K562 (cell line): ENCODE results near the gene TUBGCP6. TPM values are rescaled to one million over a fixed set of nuclear protein-coding genes. Genes with fewer than 3 reads are reported as not detected.

Source experiments
- CBX8 ChIP-seq: fragments of 200-600 bp; sonication (generic); IDR thresholded peaks from 2 replicates; pipeline ENCODE4 v1.6.1; 2012; ENCODE audit warnings: borderline replicate concordance, mixed run types, low read depth, mild to moderate bottlenecking, moderate library complexity, mixed read lengths, low read length, control low read depth, inconsistent platforms; ENCODE audit not compliant: poor library complexity, severe bottlenecking; ENCODE audit errors: extremely low read depth
- GTF2E2 ChIP-seq: fragments of 200-800 bp; sonication (Bioruptor generic); IDR thresholded peaks from 2 replicates; pipeline ENCODE4 v1.6.1; 2016; ENCODE audit warnings: missing genetic modification characterization, missing compliant biosample characterization
- IRF2 ChIP-seq: sonication (generic); formaldehyde crosslinking; IDR thresholded peaks from 2 replicates; pipeline ENCODE4 v1.8.1; 2022; ENCODE audit warnings: mild to moderate bottlenecking, missing genetic modification reagents
- NFE2 ChIP-seq: IDR thresholded peaks from 2 replicates; pipeline ENCODE4 v1.6.1; 2014; ENCODE audit warnings: antibody characterized with exemption, low read depth
- PHF20 ChIP-seq: fragments of 450-650 bp; IDR thresholded peaks from 2 replicates; pipeline ENCODE4 v1.6.1; 2018; ENCODE audit not compliant: partially characterized antibody
- POLR2G ChIP-seq: fragments of 200-400 bp; formaldehyde crosslinking; IDR thresholded peaks from 2 replicates; pipeline ENCODE4 v1.6.1; 2017; ENCODE audit warnings: low read depth, mild to moderate bottlenecking, antibody characterized with exemption, low read length, moderate library complexity
- PRDM10 ChIP-seq: fragments of 450-650 bp; IDR thresholded peaks from 2 replicates; pipeline ENCODE4 v1.6.1; 2018; ENCODE audit not compliant: partially characterized antibody
- PREB ChIP-seq: sonication (generic); formaldehyde crosslinking; IDR thresholded peaks from 2 replicates; pipeline ENCODE4 v1.8.1; 2023; ENCODE audit warnings: mild to moderate bottlenecking, missing genetic modification reagents
- RBM25 ChIP-seq: fragments of 200-400 bp; formaldehyde crosslinking; IDR thresholded peaks from 2 replicates; pipeline ENCODE4 v1.6.1; 2018; ENCODE audit warnings: low read length, low read depth, moderate library complexity; ENCODE audit not compliant: severe bottlenecking
- SMARCA5 ChIP-seq: fragments of 450-650 bp; IDR thresholded peaks from 2 replicates; pipeline ENCODE4 v1.6.1; 2016
- TCF15 ChIP-seq: fragments of 250-450 bp; sonication (Bioruptor Pico); IDR thresholded peaks from 2 replicates; pipeline ENCODE4 v1.8.0; 2022; ENCODE audit warnings: moderate library complexity, mild to moderate bottlenecking, inconsistent platforms
- ZFP30 ChIP-seq: fragments of 250-450 bp; sonication (Bioruptor Pico); IDR thresholded peaks from 2 replicates; pipeline ENCODE4 v1.8.0; 2022; ENCODE audit warnings: moderate library complexity, mild to moderate bottlenecking, inconsistent platforms, borderline replicate concordance
- ZFX ChIP-seq: sonication (generic); formaldehyde crosslinking; IDR thresholded peaks from 2 replicates; pipeline ENCODE4 v1.8.0; 2022; ENCODE audit warnings: mild to moderate bottlenecking, missing genetic modification reagents, moderate library complexity
- ZMIZ1 ChIP-seq, 2 experiments: fragments of 150-350 bp in 1 of 2; IDR thresholded peaks; 2 replicates each; pipeline ENCODE4 v1.6.1; 2012 to 2016; ENCODE audit warnings: low read depth in 2 of 2, low read length in 2 of 2, mild to moderate bottlenecking in 1 of 2, moderate library complexity in 1 of 2
- ZNF239 ChIP-seq: fragments of 250-450 bp; sonication (Bioruptor Pico); IDR thresholded peaks from 2 replicates; pipeline ENCODE4 v1.4.0; 2020; ENCODE audit warnings: mild to moderate bottlenecking
- ZNF316 ChIP-seq: fragments of 450-650 bp; IDR thresholded peaks from 2 replicates; pipeline ENCODE4 v1.6.1; 2016
- ZNF695 ChIP-seq: fragments of 450-650 bp; formaldehyde crosslinking; IDR thresholded peaks from 2 replicates; pipeline ENCODE4 v1.4.0; 2020; ENCODE audit warnings: mild to moderate bottlenecking, moderate library complexity
- polyA plus RNA-seq, 8 experiments: library from polyadenylated mRNA; depleted of rRNA in 4 of 8; stranded (reverse) in 5 of 8; unstranded in 3 of 8; fragments of >200 nt; fragmentation: Nextera tagmentation in 2 of 8; fragmentation: Illumina TruSeq in 1 of 8; extraction: Ambion mirVana in 2 of 8; extraction: Trizol in 1 of 8; gene quantifications; 2 replicates each; pipeline versions ENCODE4 v1.2.1 to v1.2.3, GENCODE V29; 2011 to 2014; ENCODE audit warnings: inconsistent platforms in 1 of 8, missing spikeins in 1 of 8
- total RNA-seq, 7 experiments: library from RNA; depleted of rRNA in 6 of 7; stranded (reverse); fragments of >200 nt in 6 of 7; fragmentation: Illumina TruSeq in 2 of 7; extraction: Trizol in 2 of 7; gene quantifications; 2 replicates each; pipeline versions ENCODE4 v1.2.1 to v1.2.3, GENCODE V29; 2011 to 2021; ENCODE audit warnings: low replicate concordance in 1 of 7
- TF ChIP-seq, protein P1 (sequence below): sonication (generic); IDR thresholded peaks from 2 replicates; pipeline ENCODE4 v1.6.1; 2016

Gene TUBGCP6
- total and polyA plus RNA-seq, 9 of the 15 experiments (the other 6 are each of a cell fraction or from before 2014, with no cell fraction given): 0.76 to 33.0 (median 10.1) TPM

GRCh38 chr22:50262460-50262911, 17.7 kb upstream of the TUBGCP6 start (continued):
- no peak for TF ChIP-seq ZMIZ1 (IDR thresholded peaks at IDR 0.05; ENCODE audit: low read depth in 2 of 2, low read length in 2 of 2)
- peak; percentile 92 for TF ChIP-seq NFE2
- TF ChIP-seq ZFX (CRISPR knock-in tag): peak; percentile 59
- TF ChIP-seq TCF15 (CRISPR knock-in tag): no peak
- TF ChIP-seq ZFP30 (CRISPR knock-in tag): no peak
- no peak for TF ChIP-seq CBX8
- TF ChIP-seq IRF2: no peak
- TF ChIP-seq GTF2E2: no peak
- TF ChIP-seq POLR2G: peak; percentile 51
- TF ChIP-seq PHF20: peak; percentile 39
- no peak for TF ChIP-seq PRDM10
- TF ChIP-seq, protein P1, sequence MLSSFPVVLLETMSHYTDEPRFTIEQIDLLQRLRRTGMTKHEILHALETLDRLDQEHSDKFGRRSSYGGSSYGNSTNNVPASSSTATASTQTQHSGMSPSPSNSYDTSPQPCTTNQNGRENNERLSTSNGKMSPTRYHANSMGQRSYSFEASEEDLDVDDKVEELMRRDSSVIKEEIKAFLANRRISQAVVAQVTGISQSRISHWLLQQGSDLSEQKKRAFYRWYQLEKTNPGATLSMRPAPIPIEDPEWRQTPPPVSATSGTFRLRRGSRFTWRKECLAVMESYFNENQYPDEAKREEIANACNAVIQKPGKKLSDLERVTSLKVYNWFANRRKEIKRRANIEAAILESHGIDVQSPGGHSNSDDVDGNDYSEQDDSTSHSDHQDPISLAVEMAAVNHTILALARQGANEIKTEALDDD: no peak
- no peak for TF ChIP-seq ZNF239 (CRISPR knock-in tag)
- peak; percentile 60; the same call in 1 of the 2 replicates for TF ChIP-seq ZNF316
- no peak for TF ChIP-seq RBM25
- TF ChIP-seq SMARCA5: no peak
- no peak for TF ChIP-seq ZNF695 (CRISPR knock-in tag)
- TF ChIP-seq PREB (CRISPR knock-in tag): no peak
